D721Med (cell line): ENCODE data around the gene ADGRG2.

Experiments
- DNase-seq: peaks from one replicate; pipeline ENCODE4 v3.0.0; 2011; ENCODE audit warnings: low spot score; ENCODE audit not compliant: insufficient read length
- FAIRE-seq: peaks from 2 replicates; lab custom pipeline; 2011; peaks lifted over from hg19 to GRCh38; lab: Jason Lieb, UNC
- CTCF ChIP-seq: IDR thresholded peaks from 2 replicates; pipeline ENCODE4 v1.5.1; 2012; ENCODE audit warnings: mild to moderate bottlenecking, control low read depth; ENCODE audit not compliant: insufficient read depth; ENCODE audit errors: missing control alignments

Gene ADGRG2

GRCh38 chrX:19063030-19063429, 59.2 kb downstream of the ADGRG2 start:
- TF ChIP-seq CTCF = no peak
- no peak for DNase-seq
- no peak for FAIRE-seq

GRCh38 chrX:19059067-19059466, 63.2 kb downstream of the ADGRG2 start:
- FAIRE-seq (no peak), DNase-seq (no peak)
- no peak for TF ChIP-seq CTCF

GRCh38 chrX:19057856-19058255, 64.4 kb downstream of the ADGRG2 start:
- DNase-seq (no peak), FAIRE-seq (no peak)
- no peak for TF ChIP-seq CTCF

GRCh38 chrX:19049110-19049509, 73.2 kb downstream of the ADGRG2 start:
- FAIRE-seq (no peak), DNase-seq (no peak)
- TF ChIP-seq CTCF = no peak

- TF ChIP-seq CTCF = no peak
- DNase-seq (no peak), FAIRE-seq (no peak)
Measured at GRCh38 chrX:19046343-19047215, 75.7 kb downstream of the ADGRG2 start.

GRCh38 chrX:19040373-19040772, 81.9 kb downstream of the ADGRG2 start:
- peak; percentile 26 for TF ChIP-seq CTCF
- FAIRE-seq (no peak), DNase-seq (no peak)

GRCh38 chrX:19034025-19034424, 88.2 kb downstream of the ADGRG2 start:
- DNase-seq (no peak), FAIRE-seq (no peak)
- no peak for TF ChIP-seq CTCF
